AG09319 (cell line): ENCODE data around the gene NANOG.
A peak's percentile ranks its signal among the peaks of the same experiment; 100 is the strongest.
"Not testable (repeated sequence)": the region's sequence is repeated elsewhere in the genome, so short reads cannot be mapped to it uniquely, and the experiment has no call there.

Experiments used
- DNase-seq: peaks from one replicate; pipeline ENCODE4 v3.0.0-alpha.2; 2010; ENCODE audit warnings: low read depth; ENCODE audit errors: extremely low read depth
- TF ChIP-seq, protein P1 (sequence below): IDR thresholded peaks from 2 replicates; pipeline ENCODE4 v1.5.1; 2011; ENCODE audit warnings: low read depth, mild to moderate bottlenecking, inconsistent platforms, low read length, moderate library complexity

NANOG gene

DNA sequence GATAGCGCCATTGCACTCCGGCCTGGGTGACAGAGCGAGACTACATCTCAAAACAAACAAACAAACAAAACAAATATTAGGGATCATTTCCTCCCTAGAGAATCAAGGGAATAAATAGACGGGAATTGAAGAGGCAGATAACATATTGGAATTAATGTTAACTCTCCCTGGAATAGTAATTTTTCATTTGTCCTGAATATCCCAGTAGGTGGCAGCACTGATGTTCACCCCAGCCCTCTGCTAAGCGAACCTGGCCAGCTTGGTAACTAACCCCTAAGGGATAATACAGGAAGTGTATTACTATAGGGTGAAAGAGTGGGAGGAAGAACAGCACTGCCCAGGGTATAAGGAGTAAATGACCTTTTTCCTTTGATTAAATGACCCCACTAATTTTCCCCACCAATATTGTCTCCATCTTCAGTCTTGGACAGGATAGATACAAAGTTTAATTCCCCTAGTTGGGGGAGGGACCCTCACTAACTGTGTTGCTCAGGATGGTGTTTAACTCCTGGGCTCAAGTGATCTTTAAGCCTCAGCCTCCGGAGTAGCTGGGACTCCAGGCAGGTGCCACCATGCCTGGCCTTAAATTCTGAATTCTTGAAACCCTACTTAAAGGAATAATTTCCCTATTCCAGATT is 43.0 kb downstream of the NANOG start:
- TF ChIP-seq, protein P1, sequence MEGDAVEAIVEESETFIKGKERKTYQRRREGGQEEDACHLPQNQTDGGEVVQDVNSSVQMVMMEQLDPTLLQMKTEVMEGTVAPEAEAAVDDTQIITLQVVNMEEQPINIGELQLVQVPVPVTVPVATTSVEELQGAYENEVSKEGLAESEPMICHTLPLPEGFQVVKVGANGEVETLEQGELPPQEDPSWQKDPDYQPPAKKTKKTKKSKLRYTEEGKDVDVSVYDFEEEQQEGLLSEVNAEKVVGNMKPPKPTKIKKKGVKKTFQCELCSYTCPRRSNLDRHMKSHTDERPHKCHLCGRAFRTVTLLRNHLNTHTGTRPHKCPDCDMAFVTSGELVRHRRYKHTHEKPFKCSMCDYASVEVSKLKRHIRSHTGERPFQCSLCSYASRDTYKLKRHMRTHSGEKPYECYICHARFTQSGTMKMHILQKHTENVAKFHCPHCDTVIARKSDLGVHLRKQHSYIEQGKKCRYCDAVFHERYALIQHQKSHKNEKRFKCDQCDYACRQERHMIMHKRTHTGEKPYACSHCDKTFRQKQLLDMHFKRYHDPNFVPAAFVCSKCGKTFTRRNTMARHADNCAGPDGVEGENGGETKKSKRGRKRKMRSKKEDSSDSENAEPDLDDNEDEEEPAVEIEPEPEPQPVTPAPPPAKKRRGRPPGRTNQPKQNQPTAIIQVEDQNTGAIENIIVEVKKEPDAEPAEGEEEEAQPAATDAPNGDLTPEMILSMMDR = peak; percentile 66
- DNase-seq = peak; percentile 15

DNA sequence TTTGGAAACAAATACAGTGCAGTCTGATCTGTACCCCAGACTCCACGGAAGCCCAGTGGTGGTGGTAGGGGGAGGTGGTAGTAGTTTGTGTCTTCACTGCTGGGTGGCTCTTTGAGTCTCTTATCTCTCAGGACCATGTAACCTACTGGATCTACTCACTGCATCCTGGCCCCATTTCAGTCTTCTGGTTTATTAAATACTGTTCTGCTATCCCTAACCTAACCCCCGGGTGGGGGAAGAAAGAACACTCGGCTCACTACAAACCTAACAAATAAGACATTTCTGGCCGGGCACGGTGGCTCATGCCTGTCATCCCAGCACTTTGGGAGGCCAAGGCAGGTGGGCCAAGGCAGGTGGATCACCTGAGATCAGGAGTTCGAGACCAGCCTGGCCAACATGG is 44.0 kb downstream of the NANOG start:
- DNase-seq = not testable (repeated sequence)

DNA sequence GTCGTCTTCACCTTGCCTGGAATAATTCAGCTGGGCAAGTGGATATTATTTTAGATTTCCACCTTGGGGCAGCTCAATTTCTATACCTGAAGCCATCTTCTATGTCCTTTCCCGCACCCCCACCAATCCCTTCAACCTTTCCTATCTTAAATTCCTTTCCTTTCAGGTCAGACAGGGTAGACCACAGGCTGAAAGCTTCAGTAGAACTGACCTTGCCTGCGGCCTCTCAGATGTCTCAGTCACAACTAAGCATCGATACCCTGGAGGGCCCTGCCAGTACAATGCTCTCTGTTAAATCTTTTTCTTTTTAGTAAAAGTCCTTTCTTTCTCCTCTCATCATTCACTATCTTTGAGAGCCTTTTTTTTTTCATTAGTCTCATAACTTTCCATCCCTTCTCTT is 44.6 kb downstream of the NANOG start:
- TF ChIP-seq, protein P1 = no peak
- DNase-seq = no peak

DNA sequence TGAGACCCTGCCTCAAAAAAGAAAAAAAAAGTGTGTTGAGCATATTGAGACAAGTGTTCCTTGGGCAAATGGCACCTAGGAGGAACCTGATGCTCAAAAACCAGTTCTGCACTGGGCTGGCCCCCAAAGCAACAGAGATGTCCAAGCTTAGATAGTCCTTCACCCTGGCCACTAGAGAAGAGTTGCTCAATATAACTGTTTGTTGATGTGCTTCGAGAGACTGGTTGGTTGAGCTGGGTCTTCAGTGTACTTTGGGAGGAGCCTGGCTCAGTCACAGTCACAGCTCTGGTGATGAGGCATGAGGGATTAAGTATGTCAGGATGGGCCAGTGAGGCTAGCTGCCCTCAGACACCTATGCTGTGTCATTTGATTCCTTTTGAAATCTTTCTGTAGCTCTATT is 45.5 kb downstream of the NANOG start:
- TF ChIP-seq, protein P1 = no peak

DNA sequence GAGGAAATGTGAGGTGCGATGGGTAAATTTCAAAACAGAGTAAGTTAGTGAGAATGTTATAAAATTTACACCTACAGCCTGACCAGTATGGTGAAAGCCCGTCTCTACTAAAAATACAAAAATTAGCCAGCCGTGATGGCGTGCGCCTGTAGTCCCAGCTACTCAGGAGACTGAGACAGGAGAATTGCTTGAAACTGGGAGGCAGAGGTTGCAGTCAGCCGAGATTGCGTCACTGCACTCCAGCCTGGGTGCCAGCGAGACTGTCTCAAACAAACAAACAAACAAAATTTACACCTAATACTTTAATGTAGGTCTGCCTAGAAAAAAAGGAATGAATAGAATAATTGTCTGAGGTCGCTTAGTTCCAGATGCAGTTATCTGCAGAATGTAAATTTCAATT is 45.9 kb downstream of the NANOG start:
- TF ChIP-seq, protein P1 = no peak
- DNase-seq = no peak

More for the DNA sequence above, 45.5 kb downstream of the NANOG start:
- DNase-seq = no peak

DNA sequence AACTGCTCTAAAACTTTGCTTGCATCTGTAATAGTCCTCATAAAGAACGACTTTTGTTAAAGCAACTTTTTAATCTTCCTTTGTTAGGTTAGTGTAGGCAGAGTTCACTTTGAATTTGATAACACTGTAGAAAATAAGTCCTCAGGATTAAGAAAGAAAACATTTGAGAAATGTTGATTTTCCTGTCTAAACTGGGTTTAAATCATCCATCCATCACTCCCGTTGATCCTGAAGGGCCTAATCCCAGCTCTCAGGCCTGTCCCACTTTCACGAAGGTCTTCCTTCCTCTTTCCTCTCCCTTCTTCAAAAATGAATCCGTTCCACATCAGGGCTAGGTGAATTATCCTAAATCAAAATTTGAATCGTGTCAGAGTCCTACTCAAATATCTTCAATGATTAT is 46.6 kb downstream of the NANOG start:
- TF ChIP-seq, protein P1 = no peak
- no peak for DNase-seq

DNA sequence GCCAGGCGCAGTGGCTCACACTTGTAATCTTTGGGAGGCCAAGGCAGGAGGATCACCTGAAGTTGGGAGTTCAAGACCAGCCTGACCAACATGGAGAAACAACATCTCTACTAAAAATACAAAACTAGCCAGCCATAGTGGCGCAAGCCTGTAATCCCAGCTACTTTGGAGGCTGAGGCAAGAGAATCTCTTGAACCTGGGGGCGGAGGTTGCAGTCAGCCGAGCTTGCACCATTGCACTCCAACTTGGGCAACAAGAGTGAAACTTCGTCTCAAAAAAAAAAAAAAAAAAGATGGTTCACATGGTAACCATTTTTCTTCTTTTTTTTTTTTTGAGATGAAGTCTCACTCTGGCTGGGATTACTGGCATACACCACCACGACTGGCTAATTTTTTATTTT is 48.2 kb downstream of the NANOG start:
- TF ChIP-seq, protein P1 = no peak
- no peak for DNase-seq

DNA sequence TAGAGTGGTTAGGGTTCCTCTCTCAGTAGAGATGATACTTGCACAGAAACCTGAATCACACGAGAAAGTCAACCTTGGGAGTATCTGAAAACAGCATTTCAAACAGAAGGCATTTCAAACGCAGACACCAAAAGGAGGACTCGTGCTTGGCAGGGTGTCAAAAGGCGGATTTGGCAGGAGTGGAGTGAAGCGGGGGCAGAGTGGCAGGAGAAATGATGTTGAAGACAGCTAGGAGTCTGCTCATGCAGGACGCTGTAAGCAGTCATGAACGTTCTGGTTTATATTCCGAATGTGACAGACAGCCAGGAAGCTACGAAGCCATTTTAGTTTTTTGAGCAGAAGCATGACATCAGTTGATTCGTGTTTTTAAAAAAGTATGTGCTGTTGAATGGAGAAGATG is 50.0 kb downstream of the NANOG start:
- not testable (repeated sequence) for DNase-seq

DNA sequence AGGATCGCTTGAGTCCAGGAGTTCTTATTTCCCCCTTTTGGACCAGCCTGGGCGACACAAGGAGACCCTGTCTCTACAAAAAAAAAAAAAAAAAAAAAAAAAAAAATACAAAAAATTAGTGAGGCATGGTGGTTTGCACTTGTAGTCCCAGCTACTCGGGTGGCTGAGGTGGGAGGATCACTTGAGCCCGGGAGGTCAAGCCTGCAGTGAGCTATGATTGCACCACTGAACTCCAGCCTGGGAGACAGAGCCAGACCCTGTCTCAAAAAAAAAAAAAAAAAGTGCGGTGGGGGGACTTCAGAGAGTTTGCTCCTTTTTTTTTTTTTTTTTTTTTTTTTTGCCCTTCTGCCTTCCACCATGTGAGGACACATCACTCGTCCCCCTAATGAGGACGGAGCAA is 50.6 kb downstream of the NANOG start:
- not testable (repeated sequence) for DNase-seq

DNA sequence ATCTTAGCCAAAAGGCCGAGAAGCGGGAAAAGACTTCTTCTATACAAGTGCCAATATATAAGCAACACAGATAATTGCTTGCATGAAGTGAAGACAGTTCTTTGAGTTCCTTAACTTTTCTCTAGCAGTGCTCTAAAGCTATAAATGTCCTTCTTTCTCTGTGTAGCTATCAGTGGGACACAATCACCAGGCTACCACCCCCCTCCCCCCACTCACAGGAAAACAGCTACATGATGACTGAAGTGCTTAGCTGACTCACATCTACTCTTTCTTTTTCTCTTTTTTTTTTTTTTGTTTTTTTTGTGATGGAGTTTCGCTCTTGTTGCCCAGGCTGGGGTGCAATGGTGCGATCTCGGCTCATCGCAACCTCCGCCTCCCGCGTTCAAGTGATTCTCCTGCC is 53.2 kb downstream of the NANOG start:
- DNase-seq = not testable (repeated sequence)

DNA sequence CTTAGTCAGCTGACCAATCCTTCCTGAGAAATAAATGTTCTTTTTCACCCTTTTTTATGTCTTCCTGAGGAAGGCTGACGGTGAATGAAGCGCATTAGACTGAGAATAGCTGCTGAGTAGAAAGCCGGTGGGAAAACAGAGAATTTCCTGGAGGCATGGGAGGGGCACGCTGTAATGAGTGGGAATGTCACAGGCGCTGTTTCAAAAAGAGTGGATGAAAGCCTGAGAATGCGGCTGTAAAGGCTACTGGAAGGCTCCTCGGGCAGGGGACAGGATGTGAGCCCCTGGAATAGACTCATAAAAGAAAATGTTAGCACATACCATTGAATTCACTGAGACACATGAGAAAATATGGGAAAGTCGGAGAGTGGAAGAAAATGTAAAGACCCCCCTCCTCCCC is 53.9 kb downstream of the NANOG start:
- DNase-seq = not testable (repeated sequence)

DNA sequence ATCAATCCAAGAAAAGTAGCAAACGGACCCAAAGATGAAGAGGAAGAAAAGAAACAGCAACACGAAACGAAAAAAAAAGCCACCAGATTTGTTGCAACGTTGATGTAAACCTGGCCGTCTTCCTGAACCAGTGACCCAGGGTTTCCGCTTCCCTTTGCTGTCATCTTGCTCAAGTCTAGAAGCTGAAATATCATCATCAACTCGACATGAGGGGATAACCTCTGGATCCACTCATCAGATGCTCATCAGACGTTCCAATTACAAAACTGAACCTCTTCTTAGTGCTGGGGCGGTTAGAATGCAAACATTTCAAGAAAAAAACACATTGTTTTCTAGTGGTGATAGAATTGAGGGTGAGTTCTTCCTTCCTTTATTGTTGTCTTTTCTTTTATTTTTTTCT is 54.4 kb downstream of the NANOG start:
- DNase-seq = not testable (repeated sequence)
